Glomerular endothelial cell (primary cell): Measurements from ENCODE around the gene FAU. TPM values are rescaled to one million over a fixed set of nuclear protein-coding genes. Genes with fewer than 3 reads are reported as not detected.
A peak's percentile ranks its signal among the peaks of the same experiment; 100 is the strongest.

Experiments used
- DNase-seq: peaks from one replicate; pipeline ENCODE4 v3.0.0-alpha.2; 2011; ENCODE audit warnings: low read depth, low spot score; ENCODE audit errors: extremely low read depth
- total RNA-seq: library from RNA; depleted of rRNA; stranded (reverse); fragments of >200 nt; gene quantifications from 2 replicates; pipeline ENCODE4 v1.2.3, GENCODE V29; 2015

Gene FAU
- total RNA-seq, 1 donor from 2014 or later: 516 TPM

GRCh38 chr11:65136515-65137096 lies 14.7 kb upstream of the FAU start:
- DNase-seq: no peak

- no peak for DNase-seq
Observed at GRCh38 chr11:65135633-65136145, 13.8 kb upstream of the FAU start.

GRCh38 chr11:65134952-65135632 lies 13.2 kb upstream of the FAU start:
- DNase-seq: peak; percentile 85

- no peak for DNase-seq
Observed at GRCh38 chr11:65134240-65134951, 12.5 kb upstream of the FAU start, which contains the start of gene SYVN1. TSS of gene SYVN1 (minus strand) at chr11:65134519. CDS start at chr11:65133601, 918 bp downstream.

GRCh38 chr11:65133724-65134123 lies 11.8 kb upstream of the FAU start:
- DNase-seq: no peak

GRCh38 chr11:65132988-65133700 lies 11.2 kb upstream of the FAU start:
- no peak for DNase-seq

- DNase-seq: no peak
Observed at GRCh38 chr11:65132238-65132987, 10.5 kb upstream of the FAU start.

- DNase-seq: no peak
Observed at GRCh38 chr11:65131895-65132237, 9.9 kb upstream of the FAU start.

- no peak for DNase-seq
Observed at GRCh38 chr11:65131417-65131776, 9.5 kb upstream of the FAU start.

GRCh38 chr11:65130631-65131416 lies 8.9 kb upstream of the FAU start:
- no peak for DNase-seq

- no peak for DNase-seq
Observed at GRCh38 chr11:65129649-65130441, 7.9 kb upstream of the FAU start.

GRCh38 chr11:65128182-65129145 lies 6.5 kb upstream of the FAU start:
- no peak for DNase-seq

- no peak for DNase-seq
Observed at GRCh38 chr11:65127473-65128181, 5.7 kb upstream of the FAU start.

GRCh38 chr11:65126624-65127274 lies 4.8 kb upstream of the FAU start:
- DNase-seq: no peak

GRCh38 chr11:65125197-65126056 lies 3.5 kb upstream of the FAU start:
- no peak for DNase-seq
